Karpas-422 (cell line): ENCODE results near the gene CARMIL1. TPM values are rescaled to one million over a fixed set of nuclear protein-coding genes. Genes with fewer than 3 reads are reported as not detected.

Experiments
- DNase-seq: peaks from one replicate; pipeline ENCODE4 v3.0.0-alpha.2; 2015
- H2AFZ ChIP-seq: fragments of 200-600 bp; sonication (generic); 2 replicates; pipeline ENCODE4 v1.6.1; 2014; ENCODE audit warnings: antibody characterized with exemption, low read length, mixed read lengths
- H3K27ac ChIP-seq: fragments of 200-600 bp; sonication (generic); 2 replicates; pipeline ENCODE4 v1.5.1; 2014; ENCODE audit warnings: mild to moderate bottlenecking, low read length, moderate library complexity
- H3K27me3 ChIP-seq: fragments of 200-600 bp; sonication (generic); 2 replicates; pipeline ENCODE4 v1.6.1; 2014; ENCODE audit warnings: low read length, mixed read lengths
- H3K36me3 ChIP-seq: fragments of 200-600 bp; sonication (generic); 2 replicates; pipeline ENCODE4 v1.6.1; 2014; ENCODE audit warnings: low read length, mixed read lengths; ENCODE audit not compliant: insufficient read depth
- H3K4me1 ChIP-seq: fragments of 200-600 bp; sonication (generic); 2 replicates; pipeline ENCODE4 v1.6.1; 2014; ENCODE audit warnings: mild to moderate bottlenecking, low read length, mixed read lengths
- H3K4me2 ChIP-seq: fragments of 200-600 bp; sonication (generic); 2 replicates; pipeline ENCODE4 v1.6.1; 2014; ENCODE audit warnings: low read length, low read depth, mild to moderate bottlenecking; ENCODE audit not compliant: poor library complexity, severe bottlenecking
- H3K4me3 ChIP-seq: fragments of 200-600 bp; sonication (generic); 2 replicates; pipeline ENCODE4 v1.5.1; 2014; ENCODE audit warnings: mild to moderate bottlenecking, antibody characterized with exemption, low read length, mixed read lengths
- H3K79me2 ChIP-seq: fragments of 200-600 bp; sonication (generic); 2 replicates; pipeline ENCODE4 v1.6.1; 2014; ENCODE audit warnings: mild to moderate bottlenecking, low read length, mixed read lengths
- H3K9ac ChIP-seq: fragments of 200-600 bp; sonication (generic); 2 replicates; pipeline ENCODE4 v1.6.0; 2014; ENCODE audit warnings: low read length
- H3K9me2 ChIP-seq: fragments of 200-600 bp; sonication (generic), shearing (Covaris generic); replicated peaks from 2 replicates; pipeline ENCODE4 v1.6.0; 2014; ENCODE audit warnings: mild to moderate bottlenecking, low read length, moderate library complexity; ENCODE audit not compliant: insufficient read depth
- H3K9me3 ChIP-seq: fragments of 300-700, 200-600 bp; sonication (generic); 2 replicates; pipeline ENCODE4 v1.6.1; 2014; ENCODE audit warnings: low read length, mixed read lengths
- H4K20me1 ChIP-seq: fragments of 200-600 bp; sonication (generic); 2 replicates; pipeline ENCODE4 v1.6.1; 2014; ENCODE audit warnings: mild to moderate bottlenecking, antibody characterized with exemption, low read length, low read depth; ENCODE audit not compliant: insufficient read depth
- total RNA-seq: library from RNA; depleted of rRNA; stranded (reverse); fragments of >200 nt; shearing (Covaris generic); gene quantifications from 2 replicates; pipeline ENCODE4 v1.2.3, GENCODE V29; 2014; ENCODE audit warnings: low replicate concordance

Gene CARMIL1
- total RNA-seq, 1 experiment from 2014 or later: 0.04 TPM

GRCh38 chr6:25503686-25504085 is 224.5 kb downstream of the CARMIL1 start:
- no peak overlapping the region for H3K9ac ChIP-seq
- no peak overlapping the region for H3K4me3 ChIP-seq
- H3K9me2 ChIP-seq: no peaks in the 10 kb centered on the region
- H2AFZ ChIP-seq: no peak overlapping the region
- no peaks in the 10 kb centered on the region for H3K27me3 ChIP-seq
- no peak for DNase-seq
- no peaks in the 10 kb centered on the region for H3K4me1 ChIP-seq
- H3K79me2 ChIP-seq: no peaks in the 10 kb centered on the region
- H3K27ac ChIP-seq: no peak overlapping the region
- no peak overlapping the region for H3K4me2 ChIP-seq
- H3K36me3 ChIP-seq: no peaks in the 10 kb centered on the region
- no peaks in the 10 kb centered on the region for H4K20me1 ChIP-seq
- no peaks in the 10 kb centered on the region for H3K9me3 ChIP-seq

- Histone ChIP-seq H2AFZ (no peak overlapping the region), H3K4me3 (no peak overlapping the region), H3K9me3 (no peaks in the 10 kb centered on the region), H3K27me3 (no peaks in the 10 kb centered on the region), H3K9ac (no peak overlapping the region), H4K20me1 (no peaks in the 10 kb centered on the region), H3K36me3 (no peaks in the 10 kb centered on the region), H3K4me2 (no peak overlapping the region), H3K27ac (no peak overlapping the region), H3K9me2 (no peaks in the 10 kb centered on the region), H3K79me2 (no peaks in the 10 kb centered on the region), H3K4me1 (no peaks in the 10 kb centered on the region)
- DNase-seq: no peak
These were observed 225.5 kb downstream of the CARMIL1 start for GRCh38 chr6:25504661-25505060.

GRCh38 chr6:25506020-25506419 is 226.8 kb downstream of the CARMIL1 start:
- Histone ChIP-seq H3K9me2 (no peaks in the 10 kb centered on the region), H3K36me3 (no peaks in the 10 kb centered on the region), H3K79me2 (no peaks in the 10 kb centered on the region), H3K27me3 (no peaks in the 10 kb centered on the region), H3K4me3 (no peak overlapping the region), H2AFZ (no peak overlapping the region), H4K20me1 (no peaks in the 10 kb centered on the region), H3K9ac (no peak overlapping the region), H3K9me3 (no peaks in the 10 kb centered on the region), H3K4me1 (no peaks in the 10 kb centered on the region), H3K27ac (no peak overlapping the region), H3K4me2 (no peak overlapping the region)
- no peak for DNase-seq

- Histone ChIP-seq H2AFZ (no peak overlapping the region), H3K27ac (no peak overlapping the region), H3K4me1 (no peaks in the 10 kb centered on the region), H3K9ac (no peak overlapping the region), H3K4me2 (no peak overlapping the region), H3K27me3 (no peaks in the 10 kb centered on the region), H3K79me2 (no peaks in the 10 kb centered on the region), H3K4me3 (no peak overlapping the region), H3K36me3 (no peaks in the 10 kb centered on the region), H3K9me3 (no peaks in the 10 kb centered on the region), H3K9me2 (no peaks in the 10 kb centered on the region), H4K20me1 (no peaks in the 10 kb centered on the region)
- no peak for DNase-seq
These were observed 228.9 kb downstream of the CARMIL1 start for GRCh38 chr6:25508051-25508450.

- no peak overlapping the region for H3K9ac ChIP-seq
- no peak for DNase-seq
- no peak overlapping the region for H3K4me2 ChIP-seq
- no peaks in the 10 kb centered on the region for H3K9me3 ChIP-seq
- H3K27me3 ChIP-seq: no peaks in the 10 kb centered on the region
- no peaks in the 10 kb centered on the region for H3K9me2 ChIP-seq
- no peaks in the 10 kb centered on the region for H4K20me1 ChIP-seq
- H3K4me3 ChIP-seq: no peak overlapping the region
- H3K27ac ChIP-seq: no peak overlapping the region
- H2AFZ ChIP-seq: no peak overlapping the region
- no peaks in the 10 kb centered on the region for H3K4me1 ChIP-seq
- no peaks in the 10 kb centered on the region for H3K79me2 ChIP-seq
- no peaks in the 10 kb centered on the region for H3K36me3 ChIP-seq
These were observed 232.2 kb downstream of the CARMIL1 start for GRCh38 chr6:25511376-25511775.

GRCh38 chr6:25512560-25512959 is 233.4 kb downstream of the CARMIL1 start:
- Histone ChIP-seq H3K4me3 (no peak overlapping the region), H3K36me3 (no peaks in the 10 kb centered on the region), H3K9me3 (no peaks in the 10 kb centered on the region), H4K20me1 (no peaks in the 10 kb centered on the region), H3K27me3 (no peaks in the 10 kb centered on the region), H3K9ac (no peak overlapping the region), H3K4me2 (no peak overlapping the region), H3K27ac (no peak overlapping the region), H3K4me1 (no peaks in the 10 kb centered on the region), H3K9me2 (no peaks in the 10 kb centered on the region), H3K79me2 (no peaks in the 10 kb centered on the region), H2AFZ (no peak overlapping the region)
- DNase-seq: no peak

- Histone ChIP-seq H2AFZ (no peak overlapping the region), H4K20me1 (no peaks in the 10 kb centered on the region), H3K27ac (no peak overlapping the region), H3K9me3 (no peaks in the 10 kb centered on the region), H3K36me3 (no peaks in the 10 kb centered on the region), H3K9ac (no peak overlapping the region), H3K4me3 (no peak overlapping the region), H3K4me2 (no peak overlapping the region), H3K4me1 (no peaks in the 10 kb centered on the region), H3K9me2 (no peaks in the 10 kb centered on the region), H3K27me3 (no peaks in the 10 kb centered on the region), H3K79me2 (no peaks in the 10 kb centered on the region)
- DNase-seq: no peak
These were observed 240.7 kb downstream of the CARMIL1 start for GRCh38 chr6:25519856-25520255.

GRCh38 chr6:25524542-25524941 is 245.4 kb downstream of the CARMIL1 start:
- no peak for DNase-seq
- Histone ChIP-seq H4K20me1 (no peaks in the 10 kb centered on the region), H3K36me3 (no peaks in the 10 kb centered on the region), H2AFZ (no peak overlapping the region), H3K27ac (no peak overlapping the region), H3K9ac (no peak overlapping the region), H3K79me2 (no peaks in the 10 kb centered on the region), H3K9me3 (no peaks in the 10 kb centered on the region), H3K4me3 (no peak overlapping the region), H3K4me1 (no peaks in the 10 kb centered on the region), H3K27me3 (no peaks in the 10 kb centered on the region), H3K4me2 (no peak overlapping the region), H3K9me2 (no peaks in the 10 kb centered on the region)

- H4K20me1 ChIP-seq: no peaks in the 10 kb centered on the region
These were observed 245.9 kb downstream of the CARMIL1 start for GRCh38 chr6:25525078-25525477.

More at GRCh38 chr6:25525078-25525477, 245.9 kb downstream of the CARMIL1 start:
- H3K4me3 ChIP-seq: no peak overlapping the region
- no peak for DNase-seq
- H3K36me3 ChIP-seq: no peaks in the 10 kb centered on the region
- no peaks in the 10 kb centered on the region for H3K79me2 ChIP-seq
- no peaks in the 10 kb centered on the region for H3K9me3 ChIP-seq
- H3K9ac ChIP-seq: no peak overlapping the region
- H3K9me2 ChIP-seq: no peaks in the 10 kb centered on the region
- no peak overlapping the region for H2AFZ ChIP-seq
- H3K27me3 ChIP-seq: no peaks in the 10 kb centered on the region
- H3K4me1 ChIP-seq: no peaks in the 10 kb centered on the region
- no peak overlapping the region for H3K4me2 ChIP-seq
- no peak overlapping the region for H3K27ac ChIP-seq
